GM12874 (cell line): ENCODE data around the gene DACT3.

Experiments
- CTCF ChIP-seq: IDR thresholded peaks from 2 replicates; pipeline ENCODE4 v1.5.1; 2011; ENCODE audit warnings: low read depth, mild to moderate bottlenecking, control low read depth, low read length, moderate library complexity; ENCODE audit not compliant: insufficient read depth

The DACT3 gene

GRCh38 chr19:46661735-46662592, 982 bp upstream of the DACT3 start:
- TF ChIP-seq CTCF, result peak; percentile 86

- 0 out of 2 replicates have a peak, but pooled peaks have one; percentile 5 for TF ChIP-seq CTCF
These were observed 397 bp downstream of the DACT3 start for GRCh38 chr19:46660551-46661019.

GRCh38 chr19:46660008-46660517, 919 bp downstream of the DACT3 start:
- no peak for TF ChIP-seq CTCF

GRCh38 chr19:46659151-46660007, 1.6 kb downstream of the DACT3 start:
- no peak for TF ChIP-seq CTCF

GRCh38 chr19:46656541-46656940, 4.4 kb downstream of the DACT3 start:
- no peak for TF ChIP-seq CTCF

GRCh38 chr19:46654621-46655152, 6.3 kb downstream of the DACT3 start:
- no peak for TF ChIP-seq CTCF

GRCh38 chr19:46650445-46650844, 10.5 kb downstream of the DACT3 start:
- no peak for TF ChIP-seq CTCF
